Neural crest cell (in vitro differentiated cells): Measurements from ENCODE around the gene LRRC7. TPM values are rescaled to one million over a fixed set of nuclear protein-coding genes. Genes with fewer than 3 reads are reported as not detected.

Source experiments
- DNase-seq: peaks from one replicate; pipeline ENCODE4 v3.0.0; 2021; ENCODE audit warnings: low read depth, mixed read lengths, low spot score
- H3K27ac Mint-ChIP-seq: one replicate; pipeline ENCODE4 v1.8.0; 2021; ENCODE audit warnings: mild to moderate bottlenecking, mixed read lengths; ENCODE audit not compliant: unreplicated experiment
- H3K27me3 Mint-ChIP-seq: 2 replicates; pipeline ENCODE4 v1.8.0; 2021; ENCODE audit warnings: low read depth, mild to moderate bottlenecking, mixed read lengths
- H3K36me3 Mint-ChIP-seq: 2 replicates; pipeline ENCODE4 v1.8.0; 2021; ENCODE audit warnings: low read depth, mild to moderate bottlenecking, mixed read lengths
- H3K4me1 Mint-ChIP-seq: 2 replicates; pipeline ENCODE4 v1.8.0; 2021; ENCODE audit warnings: mixed read lengths
- H3K4me3 Mint-ChIP-seq: one replicate; pipeline ENCODE4 v1.8.0; 2021; ENCODE audit warnings: mild to moderate bottlenecking, mixed read lengths
- H3K9me3 Mint-ChIP-seq: 2 replicates; pipeline ENCODE4 v1.8.0; 2021; ENCODE audit warnings: mixed read lengths
- total RNA-seq: library from RNA; stranded (reverse); gene quantifications from 2 replicates; pipeline ENCODE4 v1.2.1, GENCODE V29; 2021
- TF ChIP-seq, protein P1 (sequence below): fragments of 200-600 bp; sonication (generic); conservative IDR thresholded peaks from 2 replicates; pipeline ENCODE4 v1.5.0; 2021; ENCODE audit warnings: antibody characterized with exemption, mild to moderate bottlenecking

The LRRC7 gene
- total RNA-seq, 1 donor from 2014 or later = 2.4 TPM

DNA sequence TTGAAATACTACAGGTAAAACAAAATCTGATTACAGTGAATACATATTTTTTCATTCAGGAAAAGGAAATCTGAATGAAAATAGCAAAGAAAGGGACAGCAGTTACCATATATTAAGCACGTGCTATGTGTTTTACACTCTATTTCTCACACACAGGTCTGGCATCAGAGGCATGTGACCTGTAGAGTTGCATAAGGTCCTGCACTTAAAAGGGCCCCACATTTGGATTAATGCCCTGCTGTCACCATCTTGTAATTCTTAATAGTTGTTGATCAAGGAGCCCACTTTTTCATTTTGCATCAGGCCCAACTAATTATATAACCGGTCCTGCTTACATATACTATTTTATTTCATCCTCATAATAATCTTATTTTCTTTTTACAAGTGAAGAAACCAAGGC is 511.8 kb downstream of the LRRC7 start:
- TF ChIP-seq, protein P1, sequence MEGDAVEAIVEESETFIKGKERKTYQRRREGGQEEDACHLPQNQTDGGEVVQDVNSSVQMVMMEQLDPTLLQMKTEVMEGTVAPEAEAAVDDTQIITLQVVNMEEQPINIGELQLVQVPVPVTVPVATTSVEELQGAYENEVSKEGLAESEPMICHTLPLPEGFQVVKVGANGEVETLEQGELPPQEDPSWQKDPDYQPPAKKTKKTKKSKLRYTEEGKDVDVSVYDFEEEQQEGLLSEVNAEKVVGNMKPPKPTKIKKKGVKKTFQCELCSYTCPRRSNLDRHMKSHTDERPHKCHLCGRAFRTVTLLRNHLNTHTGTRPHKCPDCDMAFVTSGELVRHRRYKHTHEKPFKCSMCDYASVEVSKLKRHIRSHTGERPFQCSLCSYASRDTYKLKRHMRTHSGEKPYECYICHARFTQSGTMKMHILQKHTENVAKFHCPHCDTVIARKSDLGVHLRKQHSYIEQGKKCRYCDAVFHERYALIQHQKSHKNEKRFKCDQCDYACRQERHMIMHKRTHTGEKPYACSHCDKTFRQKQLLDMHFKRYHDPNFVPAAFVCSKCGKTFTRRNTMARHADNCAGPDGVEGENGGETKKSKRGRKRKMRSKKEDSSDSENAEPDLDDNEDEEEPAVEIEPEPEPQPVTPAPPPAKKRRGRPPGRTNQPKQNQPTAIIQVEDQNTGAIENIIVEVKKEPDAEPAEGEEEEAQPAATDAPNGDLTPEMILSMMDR = no peak

DNA sequence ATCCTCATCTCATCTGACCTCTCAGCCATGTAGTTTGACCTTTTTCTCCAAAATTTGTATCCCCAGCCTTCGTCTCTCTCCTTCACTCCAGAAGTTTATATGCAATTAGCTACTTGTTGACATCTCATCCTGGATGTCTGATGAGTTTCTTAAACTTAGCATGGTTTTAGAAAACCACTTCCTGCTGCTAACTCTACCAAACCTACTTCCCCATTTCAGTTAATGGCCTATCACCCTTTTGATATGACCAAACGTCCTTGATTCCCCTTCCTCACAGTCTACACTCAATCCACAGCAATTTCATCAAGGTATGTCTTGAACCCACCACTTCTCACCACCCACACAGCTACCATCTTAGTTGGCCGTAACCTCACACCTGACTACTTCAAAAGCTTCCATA is 515.8 kb downstream of the LRRC7 start:
- H3K4me3 Mint-ChIP-seq = no peak overlapping the region
- H3K27ac Mint-ChIP-seq = no peak overlapping the region
- H3K4me1 Mint-ChIP-seq = no peaks in the 10 kb centered on the region
- H3K9me3 Mint-ChIP-seq = peaks cover 4% of the 10 kb centered on the region
- no peak for DNase-seq
- peaks cover 6% of the 10 kb centered on the region for H3K27me3 Mint-ChIP-seq
- TF ChIP-seq, protein P1 = no peak
- no peaks in the 10 kb centered on the region for H3K36me3 Mint-ChIP-seq

More for the DNA sequence above, 511.8 kb downstream of the LRRC7 start:
- Mint-ChIP-seq H3K9me3 (peaks cover 4% of the 10 kb centered on the region), H3K27ac (no peak overlapping the region), H3K4me3 (no peak overlapping the region), H3K36me3 (no peaks in the 10 kb centered on the region), H3K27me3 (peaks cover 10% of the 10 kb centered on the region), H3K4me1 (no peaks in the 10 kb centered on the region)
- DNase-seq = no peak

DNA sequence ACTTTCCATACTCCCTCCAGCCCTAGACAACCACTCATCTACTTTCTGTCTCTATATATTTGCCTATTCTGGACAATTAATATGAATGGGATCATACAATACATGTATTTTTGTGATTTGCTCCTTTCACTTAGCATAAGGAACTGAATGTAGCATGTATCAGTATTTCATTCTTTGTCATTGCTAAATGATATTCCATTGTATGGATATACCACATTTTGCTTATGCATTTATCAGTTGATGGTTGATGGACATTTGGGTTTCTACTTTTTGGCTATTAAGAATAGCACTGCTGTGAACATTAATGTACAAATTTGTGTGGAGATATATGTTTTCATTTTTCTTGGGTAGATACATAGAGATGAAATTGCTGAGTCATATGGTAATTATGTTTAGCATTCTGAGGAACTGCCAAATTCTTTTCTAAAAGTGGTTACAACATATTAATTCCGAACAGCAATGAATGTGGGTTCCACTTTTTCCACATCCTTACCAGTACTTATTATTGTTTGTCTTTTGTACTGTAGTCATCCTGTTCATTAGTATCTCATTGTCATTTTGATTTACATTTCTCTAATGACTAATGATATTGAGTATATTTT is 516.7 kb downstream of the LRRC7 start:
- Mint-ChIP-seq H3K27ac (no peak overlapping the region), H3K4me1 (no peaks in the 10 kb centered on the region), H3K9me3 (peaks cover 4% of the 10 kb centered on the region), H3K36me3 (no peaks in the 10 kb centered on the region), H3K4me3 (no peak overlapping the region), H3K27me3 (peaks cover 6% of the 10 kb centered on the region)
- TF ChIP-seq, protein P1 = no peak
- no peak for DNase-seq

DNA sequence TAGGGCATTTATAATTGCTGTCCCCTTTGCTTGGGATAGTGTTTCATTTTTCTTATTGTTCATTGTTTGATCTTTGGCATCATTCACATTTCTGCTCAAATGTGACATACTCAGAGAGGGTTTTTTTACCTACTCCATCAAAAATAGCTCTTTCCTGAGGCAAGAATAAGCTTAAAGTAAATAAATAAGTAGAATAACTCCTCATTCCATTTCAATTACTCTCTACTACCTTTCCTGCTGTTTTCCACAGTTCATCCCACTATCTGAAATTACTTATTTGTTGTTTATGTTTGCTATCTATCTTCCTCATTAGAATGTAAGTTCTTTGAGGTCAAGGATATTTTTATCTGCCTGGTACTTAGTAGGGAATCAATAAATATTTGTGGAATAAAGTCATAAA is 517.8 kb downstream of the LRRC7 start:
- no peak overlapping the region for H3K4me3 Mint-ChIP-seq
- peaks cover 6% of the 10 kb centered on the region for H3K27me3 Mint-ChIP-seq
- H3K36me3 Mint-ChIP-seq = no peaks in the 10 kb centered on the region
- no peak overlapping the region for H3K27ac Mint-ChIP-seq
- no peaks in the 10 kb centered on the region for H3K4me1 Mint-ChIP-seq
- no peak for DNase-seq
- TF ChIP-seq, protein P1 = no peak
- peaks cover 4% of the 10 kb centered on the region for H3K9me3 Mint-ChIP-seq

DNA sequence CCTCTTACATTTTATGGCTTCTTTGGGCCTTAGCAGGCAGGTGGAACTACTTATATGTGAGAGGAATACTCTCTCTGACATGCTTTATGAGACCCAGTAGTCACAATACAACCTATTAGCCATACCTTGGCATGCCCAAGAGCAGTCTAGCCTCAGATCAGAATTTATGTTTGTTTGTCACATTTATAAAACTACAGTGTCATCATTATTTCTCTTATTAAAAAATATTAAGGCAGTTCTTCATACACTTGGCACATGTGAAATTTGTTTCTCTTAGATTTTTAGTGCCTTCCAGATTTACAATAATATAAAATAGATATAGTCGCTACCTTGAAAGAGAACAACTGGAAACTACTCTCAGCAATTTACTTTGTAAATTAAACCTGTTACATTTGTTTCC is 519.2 kb downstream of the LRRC7 start:
- no peak overlapping the region for H3K4me3 Mint-ChIP-seq

More for the DNA sequence above, 519.2 kb downstream of the LRRC7 start:
- TF ChIP-seq, protein P1 = no peak
- Mint-ChIP-seq H3K4me1 (no peaks in the 10 kb centered on the region), H3K27me3 (no peaks in the 10 kb centered on the region), H3K36me3 (no peaks in the 10 kb centered on the region), H3K27ac (no peak overlapping the region), H3K9me3 (peaks cover 4% of the 10 kb centered on the region)
- no peak for DNase-seq
